ENCODE measurements around the gene ZNF417.
"Not testable (repeated sequence)": the region's sequence is repeated elsewhere in the genome, so short reads cannot be mapped to it uniquely, and the experiment has no call there.

The ZNF417 gene

GRCh38 chr19:57888107-57888559, 28.3 kb downstream of the ZNF417 start:
- in situ Hi-C loops (cut with MboI; ENCODE audit: low sequenced_read_pairs): no loop called here

- in situ Hi-C loops (cut with MboI; ENCODE audit: low sequenced_read_pairs): no loop called here
These were observed 29.0 kb downstream of the ZNF417 start for GRCh38 chr19:57887195-57887941.

- in situ Hi-C loops (cut with MboI; ENCODE audit: low sequenced_read_pairs): no loop called here
These were observed 30.3 kb downstream of the ZNF417 start for GRCh38 chr19:57886046-57886445.

- in situ Hi-C loops (cut with MboI; ENCODE audit: low sequenced_read_pairs): not testable (repeated sequence)
These were observed 42.3 kb downstream of the ZNF417 start for GRCh38 chr19:57873883-57874799.

GRCh38 chr19:57872450-57872849, 43.9 kb downstream of the ZNF417 start:
- in situ Hi-C loops (cut with MboI; ENCODE audit: low sequenced_read_pairs): no loop called here

GRCh38 chr19:57870225-57870624, 46.2 kb downstream of the ZNF417 start:
- in situ Hi-C loops (cut with MboI; ENCODE audit: low sequenced_read_pairs): no loop called here

- in situ Hi-C loops (cut with MboI; ENCODE audit: low sequenced_read_pairs): not testable (repeated sequence)
These were observed 46.7 kb downstream of the ZNF417 start for GRCh38 chr19:57869655-57870054.

- in situ Hi-C loops (cut with MboI; ENCODE audit: low sequenced_read_pairs): no loop called here
These were observed 48.4 kb downstream of the ZNF417 start for GRCh38 chr19:57867868-57868492.

Measured in HL-60/S4 treated with phorbol 12-myristate 13-acetate at 8.2 ng/mL for 4 days and 3 days (cell line).